GM13976 (cell line): Measurements from ENCODE around the gene PEX7.

Experiments
- DNase-seq: peaks from one replicate; pipeline ENCODE4 v3.0.0; 2012; ENCODE audit warnings: low spot score
- CTCF ChIP-seq: IDR thresholded peaks from 2 replicates; pipeline ENCODE4 v1.5.1; 2012; ENCODE audit warnings: borderline replicate concordance, mild to moderate bottlenecking; ENCODE audit not compliant: insufficient read depth; ENCODE audit errors: extremely low read depth, missing control alignments, control extremely low read depth
- in situ Hi-C: fragments of 300-500 bp; cut with MboI; formaldehyde crosslinking; loops from one replicate; pipeline ENCODE4 v1.12.0; 2022; ENCODE audit warnings: low sequenced_read_pairs, mixed read lengths, inconsistent platforms; ENCODE audit not compliant: unreplicated experiment

PEX7 gene

DNA sequence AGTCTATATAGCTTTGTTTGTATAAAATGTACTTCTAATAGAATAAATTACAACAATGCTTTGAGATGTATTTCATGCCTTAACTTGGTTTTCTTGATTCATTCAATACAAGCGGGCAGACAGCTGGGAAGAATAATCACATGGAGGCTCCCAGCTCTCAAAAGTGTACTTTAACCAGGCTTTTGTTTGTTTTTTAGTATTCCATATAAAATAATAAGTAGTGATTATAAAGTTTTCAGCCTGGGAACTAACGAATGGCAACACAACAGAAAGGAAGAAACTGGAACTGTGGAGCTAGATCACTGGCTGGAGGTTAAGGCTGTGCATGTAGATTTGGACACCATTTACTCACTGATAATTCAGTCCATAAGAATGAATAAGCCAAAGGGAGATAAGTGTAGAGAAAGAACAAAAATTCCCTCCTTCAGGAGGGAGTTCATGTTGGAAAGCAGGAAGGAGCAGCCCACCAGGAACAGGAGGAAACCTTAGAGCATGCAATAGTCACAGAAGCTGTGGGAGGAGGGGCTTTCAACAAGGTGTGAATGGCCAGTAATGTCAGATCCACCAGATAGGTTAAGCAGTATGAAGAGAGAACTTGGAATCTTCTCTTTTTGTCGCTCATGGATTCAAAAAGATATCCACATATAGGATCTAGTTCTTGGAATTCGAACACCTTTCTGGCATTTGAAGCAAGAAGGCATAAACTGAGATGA, 58.5 kb downstream of the PEX7 start:
- in situ Hi-C loops: no loop called here
- DNase-seq: no peak
- TF ChIP-seq CTCF: no peak

DNA sequence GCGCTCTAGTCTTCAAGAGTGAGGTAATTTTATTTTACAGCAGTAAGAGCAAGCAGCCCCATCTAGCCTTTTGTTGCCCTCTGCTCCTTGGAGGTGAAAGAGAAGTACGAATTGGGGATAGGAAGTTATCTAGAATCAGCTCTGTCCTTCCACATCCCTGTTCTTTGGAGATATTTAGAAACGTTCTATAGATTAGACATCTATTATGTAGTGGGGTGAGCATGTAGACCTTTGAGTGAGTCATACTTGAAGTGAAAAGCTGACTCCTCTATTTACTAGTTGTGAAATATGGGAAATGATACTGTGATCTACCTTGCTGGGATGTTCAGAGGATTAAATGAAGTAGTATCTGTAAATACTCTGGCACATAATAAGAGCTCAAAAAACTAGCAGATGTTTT, 63.7 kb downstream of the PEX7 start:
- TF ChIP-seq CTCF: no peak
- in situ Hi-C loops: no loop called here
- DNase-seq: no peak

DNA sequence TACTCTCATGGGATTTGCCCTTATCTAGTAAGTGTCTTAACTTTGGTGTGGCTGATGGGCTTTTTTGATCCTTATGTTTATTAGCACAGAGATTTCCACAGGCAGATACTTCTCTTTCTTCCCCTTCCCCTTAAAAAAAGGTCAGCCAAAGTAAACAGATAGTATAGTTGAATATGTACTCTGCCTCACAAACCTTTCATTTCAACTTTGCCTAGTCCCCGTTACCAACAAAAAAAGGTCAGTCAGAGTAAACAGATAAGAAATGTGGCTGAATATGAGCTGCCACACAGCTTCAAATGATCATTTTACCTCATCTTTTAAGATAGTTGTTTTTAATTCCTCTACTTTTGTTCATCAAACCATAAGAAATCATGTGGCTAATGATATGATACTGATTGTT, 65.6 kb downstream of the PEX7 start:
- in situ Hi-C loops: no loop called here
- DNase-seq: no peak
- TF ChIP-seq CTCF: no peak

DNA sequence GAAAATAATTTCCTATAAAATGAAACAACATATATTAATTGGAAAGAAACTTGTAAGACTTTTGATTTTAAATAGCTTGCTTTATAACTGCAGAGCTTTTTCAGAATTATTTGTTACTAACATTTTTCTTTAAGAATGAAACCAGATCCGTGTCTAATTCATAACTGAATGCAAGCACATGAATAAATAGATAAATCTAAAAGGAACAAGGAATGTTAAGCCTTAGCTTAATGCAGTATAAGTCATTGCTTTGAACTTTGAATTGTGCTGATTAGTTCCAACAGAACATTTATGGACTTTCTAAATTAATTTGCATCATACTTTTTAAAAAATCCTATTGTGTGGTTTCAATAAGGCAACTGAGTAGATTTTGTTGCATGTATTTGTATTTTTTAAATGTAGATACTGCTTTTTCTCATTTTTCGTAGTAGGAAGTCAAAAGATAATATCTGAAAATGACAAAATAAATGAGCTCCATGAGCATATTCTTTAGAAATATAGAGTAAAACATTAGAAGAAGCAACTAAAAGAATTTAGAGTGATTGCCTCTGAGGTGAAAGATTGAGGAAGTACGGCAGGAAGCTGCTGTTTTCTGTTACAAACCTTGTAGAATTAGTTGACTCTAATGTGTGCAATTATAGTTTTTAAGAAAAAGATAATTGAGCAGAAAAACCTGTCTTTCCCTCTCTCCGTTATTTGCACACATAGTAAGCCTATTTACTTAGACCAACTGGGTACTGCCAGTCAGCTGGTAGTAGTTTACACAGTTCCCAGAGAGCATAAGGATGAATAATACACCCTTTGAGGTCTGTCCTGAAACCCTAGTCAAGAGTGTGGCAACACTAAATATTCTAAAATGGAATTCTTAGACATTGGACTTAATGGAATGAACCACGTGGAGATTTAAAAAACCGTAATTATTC, 67.1 kb downstream of the PEX7 start:
- TF ChIP-seq CTCF: no peak
- DNase-seq: no peak
- in situ Hi-C loops: no loop called here

DNA sequence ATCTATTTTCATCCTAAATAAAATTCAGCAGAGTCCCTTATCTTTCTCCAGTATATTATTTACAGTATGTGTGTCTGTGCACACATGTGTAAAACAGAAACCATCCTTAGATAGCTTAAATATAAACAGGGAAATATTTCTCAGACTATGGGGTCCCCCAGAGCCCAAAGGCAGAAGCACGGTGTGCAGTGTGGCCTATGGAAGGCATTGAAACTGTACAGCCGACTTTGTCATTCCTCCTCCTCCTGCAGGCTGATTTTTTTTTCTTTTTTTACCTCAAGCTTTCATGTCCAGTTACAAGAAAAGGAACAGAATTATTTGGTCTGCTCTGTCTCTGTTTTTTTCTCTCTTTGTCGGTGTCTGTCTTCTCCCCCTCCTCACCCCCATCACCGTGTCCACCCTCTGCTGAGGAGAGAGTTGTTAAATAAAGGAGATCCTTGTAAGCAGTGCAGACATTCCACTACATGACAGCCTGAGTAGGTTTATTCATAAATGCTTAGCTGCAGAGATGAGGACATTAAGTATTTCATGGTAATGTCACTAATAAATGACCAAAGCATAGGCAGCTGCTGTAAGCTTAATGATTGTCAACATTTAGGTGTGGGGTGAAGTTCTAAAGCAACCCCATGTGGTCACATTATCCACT, 67.9 kb downstream of the PEX7 start:
- no peak for TF ChIP-seq CTCF
- in situ Hi-C loops: no loop called here
- DNase-seq: no peak

- in situ Hi-C loops: no loop called here
- DNase-seq: no peak
- TF ChIP-seq CTCF: no peak
Observed at GRCh38 chr6:136890986-136891385, 68.6 kb downstream of the PEX7 start.
